Fibroblast of mammary gland (primary cell): ENCODE measurements around the gene RNF144A.
A peak's percentile ranks its signal among the peaks of the same experiment; 100 is the strongest.

Experiments used
- DNase-seq: peaks from one replicate; pipeline ENCODE4 v3.0.0-alpha.2; 2010; ENCODE audit warnings: low read depth
- H3K4me3 ChIP-seq: 2 replicates; pipeline ENCODE4 v1.5.1; 2011; ENCODE audit warnings: low read depth, mild to moderate bottlenecking, low read length, moderate library complexity; ENCODE audit not compliant: control insufficient read depth
- CTCF ChIP-seq: conservative IDR thresholded peaks from 2 replicates; pipeline ENCODE4 v1.5.1; 2011; ENCODE audit warnings: low read depth, low read length, inconsistent platforms; ENCODE audit not compliant: control insufficient read depth, insufficient read depth

The RNF144A gene

GRCh38 chr2:7013471-7014160 lies 96.4 kb downstream of the RNF144A start:
- peak; percentile 71 for DNase-seq
- TF ChIP-seq CTCF: no peak
- no peak overlapping the region for H3K4me3 ChIP-seq

GRCh38 chr2:7014174-7014640 lies 97.0 kb downstream of the RNF144A start:
- TF ChIP-seq CTCF: peak; percentile 73
- no peak overlapping the region for H3K4me3 ChIP-seq
- DNase-seq: peak; percentile 81

- peak; percentile 32 for DNase-seq
- H3K4me3 ChIP-seq: no peak overlapping the region
- no peak for TF ChIP-seq CTCF
Observed at GRCh38 chr2:7015007-7015950, 98.1 kb downstream of the RNF144A start.

- no peak for DNase-seq
- no peak for TF ChIP-seq CTCF
- H3K4me3 ChIP-seq: no peak overlapping the region
Observed at GRCh38 chr2:7016148-7016547, 98.9 kb downstream of the RNF144A start.

GRCh38 chr2:7016601-7017211 lies 99.5 kb downstream of the RNF144A start:
- TF ChIP-seq CTCF: no peak
- no peak overlapping the region for H3K4me3 ChIP-seq
- DNase-seq: no peak

GRCh38 chr2:7017671-7018281 lies 100.6 kb downstream of the RNF144A start:
- H3K4me3 ChIP-seq: no peak overlapping the region
- TF ChIP-seq CTCF: no peak
- no peak for DNase-seq
